ENCODE results near the gene PRKAA1.

DNA sequence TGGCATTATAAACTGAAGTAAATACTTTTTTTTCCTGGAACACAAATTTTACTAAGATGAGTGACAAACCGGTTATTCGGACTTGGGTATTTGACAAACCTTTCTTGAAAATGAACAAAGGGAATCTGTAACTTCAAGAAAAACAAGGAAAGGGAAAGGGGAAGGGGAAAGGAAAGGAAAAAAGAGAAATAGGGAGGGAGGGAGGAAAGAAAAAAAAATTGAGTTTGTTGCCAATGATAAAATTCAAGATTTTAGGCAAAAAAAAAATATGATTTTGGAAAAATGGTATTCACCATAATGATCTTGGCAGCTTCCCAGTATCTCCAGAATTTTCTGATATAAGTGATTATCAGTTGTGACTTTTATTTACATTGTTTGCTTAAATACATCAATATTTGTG is 40.8 kb downstream of the PRKAA1 start:
- TF ChIP-seq EP300 (IDR thresholded peaks at IDR 0.05) (no peak), POLR2A (IDR thresholded peaks at IDR 0.05) (no peak)
- TF ChIP-seq, protein P1, sequence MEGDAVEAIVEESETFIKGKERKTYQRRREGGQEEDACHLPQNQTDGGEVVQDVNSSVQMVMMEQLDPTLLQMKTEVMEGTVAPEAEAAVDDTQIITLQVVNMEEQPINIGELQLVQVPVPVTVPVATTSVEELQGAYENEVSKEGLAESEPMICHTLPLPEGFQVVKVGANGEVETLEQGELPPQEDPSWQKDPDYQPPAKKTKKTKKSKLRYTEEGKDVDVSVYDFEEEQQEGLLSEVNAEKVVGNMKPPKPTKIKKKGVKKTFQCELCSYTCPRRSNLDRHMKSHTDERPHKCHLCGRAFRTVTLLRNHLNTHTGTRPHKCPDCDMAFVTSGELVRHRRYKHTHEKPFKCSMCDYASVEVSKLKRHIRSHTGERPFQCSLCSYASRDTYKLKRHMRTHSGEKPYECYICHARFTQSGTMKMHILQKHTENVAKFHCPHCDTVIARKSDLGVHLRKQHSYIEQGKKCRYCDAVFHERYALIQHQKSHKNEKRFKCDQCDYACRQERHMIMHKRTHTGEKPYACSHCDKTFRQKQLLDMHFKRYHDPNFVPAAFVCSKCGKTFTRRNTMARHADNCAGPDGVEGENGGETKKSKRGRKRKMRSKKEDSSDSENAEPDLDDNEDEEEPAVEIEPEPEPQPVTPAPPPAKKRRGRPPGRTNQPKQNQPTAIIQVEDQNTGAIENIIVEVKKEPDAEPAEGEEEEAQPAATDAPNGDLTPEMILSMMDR (IDR thresholded peaks at IDR 0.05) = no peak
